ENCODE results near the gene MTHFD1L. TPM values are rescaled to one million over a fixed set of nuclear protein-coding genes. Genes with fewer than 3 reads are reported as not detected.

The MTHFD1L gene
- total and polyA plus RNA-seq, 8 donors = 1.8 to 16.3 (median 8.8) TPM

GRCh38 chr6:151088963-151089362 lies 223.5 kb downstream of the MTHFD1L start:
- DNase-seq = no peak
- Histone ChIP-seq H3K36me3 (peaks cover 0 to 11% (median 5%) of the 10 kb centered on the region in 4 donors), H3K9me3 (no peaks in the 10 kb centered on the region), H3K27ac (no peak overlapping the region), H3K4me1 (peaks cover 0 to 5% (median 0%) of the 10 kb centered on the region in 4 donors), H3K27me3 (no peaks in the 10 kb centered on the region), H3K4me3 (no peak overlapping the region)
- intact Hi-C loops (cut with DNase I; ENCODE audit: low total_unique reads) = no loop called here
- WGBS, 5 donors = 79 to 95% (median 91%) methylated on average over 3 of the region's 3 CpGs
- no peak for TF ChIP-seq EP300 (IDR thresholded peaks at IDR 0.05)
- TF ChIP-seq POLR2AphosphoS5 (IDR thresholded peaks at IDR 0.05) = no peak
- no peak for TF ChIP-seq POLR2A (IDR thresholded peaks at IDR 0.05)
- TF ChIP-seq, protein P1, sequence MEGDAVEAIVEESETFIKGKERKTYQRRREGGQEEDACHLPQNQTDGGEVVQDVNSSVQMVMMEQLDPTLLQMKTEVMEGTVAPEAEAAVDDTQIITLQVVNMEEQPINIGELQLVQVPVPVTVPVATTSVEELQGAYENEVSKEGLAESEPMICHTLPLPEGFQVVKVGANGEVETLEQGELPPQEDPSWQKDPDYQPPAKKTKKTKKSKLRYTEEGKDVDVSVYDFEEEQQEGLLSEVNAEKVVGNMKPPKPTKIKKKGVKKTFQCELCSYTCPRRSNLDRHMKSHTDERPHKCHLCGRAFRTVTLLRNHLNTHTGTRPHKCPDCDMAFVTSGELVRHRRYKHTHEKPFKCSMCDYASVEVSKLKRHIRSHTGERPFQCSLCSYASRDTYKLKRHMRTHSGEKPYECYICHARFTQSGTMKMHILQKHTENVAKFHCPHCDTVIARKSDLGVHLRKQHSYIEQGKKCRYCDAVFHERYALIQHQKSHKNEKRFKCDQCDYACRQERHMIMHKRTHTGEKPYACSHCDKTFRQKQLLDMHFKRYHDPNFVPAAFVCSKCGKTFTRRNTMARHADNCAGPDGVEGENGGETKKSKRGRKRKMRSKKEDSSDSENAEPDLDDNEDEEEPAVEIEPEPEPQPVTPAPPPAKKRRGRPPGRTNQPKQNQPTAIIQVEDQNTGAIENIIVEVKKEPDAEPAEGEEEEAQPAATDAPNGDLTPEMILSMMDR (IDR thresholded peaks at IDR 0.05) = no peak

- TF ChIP-seq POLR2AphosphoS5 (IDR thresholded peaks at IDR 0.05) (no peak), POLR2A (IDR thresholded peaks at IDR 0.05) (no peak), EP300 (IDR thresholded peaks at IDR 0.05) (no peak)
- TF ChIP-seq, protein P1 (IDR thresholded peaks at IDR 0.05) = no peak
- H3K9me3 ChIP-seq = no peaks in the 10 kb centered on the region
- WGBS, 5 donors = 87 to 95% (median 92%) methylated on average over 4 of the region's 4 CpGs
- H3K27me3 ChIP-seq = no peaks in the 10 kb centered on the region
- peaks cover 0 to 5% (median 0%) of the 10 kb centered on the region in 4 donors for H3K4me1 ChIP-seq
- H3K36me3 ChIP-seq = peaks cover 0 to 11% (median 5%) of the 10 kb centered on the region in 4 donors
- intact Hi-C loops (cut with DNase I; ENCODE audit: low total_unique reads) = no loop called here
- H3K4me3 ChIP-seq = no peak overlapping the region
- H3K27ac ChIP-seq = no peak overlapping the region
- no peak for DNase-seq
Observed at GRCh38 chr6:151089978-151090377, 224.5 kb downstream of the MTHFD1L start.

GRCh38 chr6:151091571-151091970 lies 226.1 kb downstream of the MTHFD1L start:
- H3K4me1 ChIP-seq = peaks cover 0 to 5% (median 0%) of the 10 kb centered on the region in 4 donors
- intact Hi-C loops (cut with DNase I; ENCODE audit: low total_unique reads) = no loop called here
- TF ChIP-seq EP300 (IDR thresholded peaks at IDR 0.05) (no peak), POLR2AphosphoS5 (IDR thresholded peaks at IDR 0.05) (no peak), POLR2A (IDR thresholded peaks at IDR 0.05) (no peak)
- TF ChIP-seq, protein P1 (IDR thresholded peaks at IDR 0.05) = no peak
- H3K27ac ChIP-seq = no peak overlapping the region
- H3K9me3 ChIP-seq = no peaks in the 10 kb centered on the region
- WGBS, 5 donors = 74 to 90% (median 87%) methylated on average over 4 of the region's 4 CpGs
- H3K4me3 ChIP-seq = no peak overlapping the region
- peaks cover 0 to 11% (median 5%) of the 10 kb centered on the region in 4 donors for H3K36me3 ChIP-seq
- no peaks in the 10 kb centered on the region for H3K27me3 ChIP-seq
- no peak for DNase-seq

DNA sequence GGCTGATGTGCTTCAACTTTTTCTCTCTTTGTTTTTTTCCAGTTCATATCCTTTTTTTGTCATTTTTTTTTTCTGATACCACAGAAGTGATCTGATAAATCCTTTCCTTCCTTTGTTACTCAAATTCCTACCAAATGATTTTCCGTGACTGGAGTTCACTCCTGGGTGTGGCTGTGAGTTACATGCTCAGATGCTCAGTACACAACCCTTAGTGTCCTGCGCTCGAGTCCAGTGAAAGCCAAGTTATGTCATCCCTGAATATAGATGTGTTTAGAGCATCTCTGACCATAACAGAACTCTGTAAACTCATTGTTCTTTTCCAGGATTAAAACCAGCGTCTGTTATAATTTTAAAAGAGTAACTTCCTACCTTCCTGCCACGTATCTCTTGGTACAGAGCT lies 227.1 kb downstream of the MTHFD1L start:
- WGBS, 5 donors = 69 to 84% (median 77%) methylated on average over 5 of the region's 5 CpGs
- no peaks in the 10 kb centered on the region for H3K27me3 ChIP-seq
- TF ChIP-seq POLR2AphosphoS5 (IDR thresholded peaks at IDR 0.05) = no peak
- intact Hi-C loops (cut with DNase I; ENCODE audit: low total_unique reads) = no loop called here
- H3K36me3 ChIP-seq = peaks cover 0 to 11% (median 5%) of the 10 kb centered on the region in 4 donors
- H3K4me1 ChIP-seq = peaks cover 0 to 5% (median 0%) of the 10 kb centered on the region in 4 donors
- no peak overlapping the region for H3K4me3 ChIP-seq
- H3K9me3 ChIP-seq = no peaks in the 10 kb centered on the region
- H3K27ac ChIP-seq = no peak overlapping the region
- DNase-seq = no peak

- DNase-seq = no peak
- H3K9me3 ChIP-seq = no peaks in the 10 kb centered on the region
- H3K4me3 ChIP-seq = no peak overlapping the region
- H3K27ac ChIP-seq = no peak overlapping the region
- H3K36me3 ChIP-seq = peaks cover 0 to 11% (median 5%) of the 10 kb centered on the region in 4 donors
- 82 to 97% (median 84%) methylated on average over 4 to 5 of the region's 5 CpGs for WGBS, 5 donors
- TF ChIP-seq, protein P1 (IDR thresholded peaks at IDR 0.05) = no peak
- TF ChIP-seq EP300 (IDR thresholded peaks at IDR 0.05) = no peak
- intact Hi-C loops (cut with DNase I; ENCODE audit: low total_unique reads) = no loop called here
- no peaks in the 10 kb centered on the region for H3K4me1 ChIP-seq
- H3K27me3 ChIP-seq = no peaks in the 10 kb centered on the region
Observed at GRCh38 chr6:151093706-151094105, 228.2 kb downstream of the MTHFD1L start.

All from stomach (tissue), 9 donors.